Sigmoid colon (tissue), 4 donors: ENCODE data around the gene ACADS.

Experiments
- POLR2A ChIP-seq, 2 donors: fragments of 450-650 bp; IDR thresholded peaks; one replicate each; pipeline ENCODE4 v1.6.1; 2016; ENCODE audit warnings: antibody characterized with exemption in 2 of 2, mild to moderate bottlenecking in 2 of 2, moderate library complexity in 2 of 2
- POLR2AphosphoS5 ChIP-seq, 4 donors: sonication (generic); formaldehyde crosslinking; IDR thresholded peaks; one replicate each; pipeline ENCODE4 v1.6.1; 2017; ENCODE audit warnings: antibody characterized with exemption in 4 of 4
- TF ChIP-seq, protein P1 (sequence below), 4 experiments: fragments of 450-650 bp in 3 of 4; fragments of 200-600 bp in 1 of 4; IDR thresholded peaks; one replicate each; pipeline ENCODE4 v1.5.1; 2016 to 2019; ENCODE audit warnings: antibody characterized with exemption in 4 of 4, mild to moderate bottlenecking in 3 of 4, moderate library complexity in 2 of 4

DNA sequence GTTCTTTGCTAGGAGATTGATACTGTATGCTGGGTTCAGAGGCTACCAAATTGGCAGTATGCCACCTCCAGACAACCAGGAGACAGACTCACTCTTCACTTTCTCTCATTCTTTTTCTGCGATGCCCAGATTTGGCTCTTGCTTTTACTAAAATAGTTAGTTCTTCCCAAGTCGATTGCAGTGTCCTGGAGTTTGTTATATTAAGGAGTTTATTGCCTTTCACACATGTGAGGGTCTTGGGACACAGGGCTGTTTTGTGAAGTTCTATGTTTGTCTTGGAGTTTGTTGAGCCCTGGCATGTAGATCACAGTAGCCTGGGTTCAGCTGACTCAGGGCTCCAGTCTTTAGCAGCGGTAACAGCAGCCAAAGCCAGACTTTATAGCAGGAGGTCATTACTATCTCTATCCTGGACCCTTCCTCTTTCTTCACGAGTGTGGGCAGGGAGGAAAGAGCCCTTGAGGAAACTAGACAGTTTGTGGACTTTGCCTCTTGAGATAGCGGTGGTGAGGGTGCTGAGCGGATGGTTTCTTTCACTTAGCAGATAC lies 37.0 kb upstream of the ACADS start:
- TF ChIP-seq POLR2A (IDR thresholded peaks at IDR 0.05) (no peak), POLR2AphosphoS5 (IDR thresholded peaks at IDR 0.05) (no peak)
- TF ChIP-seq, protein P1, sequence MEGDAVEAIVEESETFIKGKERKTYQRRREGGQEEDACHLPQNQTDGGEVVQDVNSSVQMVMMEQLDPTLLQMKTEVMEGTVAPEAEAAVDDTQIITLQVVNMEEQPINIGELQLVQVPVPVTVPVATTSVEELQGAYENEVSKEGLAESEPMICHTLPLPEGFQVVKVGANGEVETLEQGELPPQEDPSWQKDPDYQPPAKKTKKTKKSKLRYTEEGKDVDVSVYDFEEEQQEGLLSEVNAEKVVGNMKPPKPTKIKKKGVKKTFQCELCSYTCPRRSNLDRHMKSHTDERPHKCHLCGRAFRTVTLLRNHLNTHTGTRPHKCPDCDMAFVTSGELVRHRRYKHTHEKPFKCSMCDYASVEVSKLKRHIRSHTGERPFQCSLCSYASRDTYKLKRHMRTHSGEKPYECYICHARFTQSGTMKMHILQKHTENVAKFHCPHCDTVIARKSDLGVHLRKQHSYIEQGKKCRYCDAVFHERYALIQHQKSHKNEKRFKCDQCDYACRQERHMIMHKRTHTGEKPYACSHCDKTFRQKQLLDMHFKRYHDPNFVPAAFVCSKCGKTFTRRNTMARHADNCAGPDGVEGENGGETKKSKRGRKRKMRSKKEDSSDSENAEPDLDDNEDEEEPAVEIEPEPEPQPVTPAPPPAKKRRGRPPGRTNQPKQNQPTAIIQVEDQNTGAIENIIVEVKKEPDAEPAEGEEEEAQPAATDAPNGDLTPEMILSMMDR (IDR thresholded peaks at IDR 0.05) = no peak
